SK-N-SH (cell line): ENCODE data around the gene ERC2.

Experiments used
- EZH2phosphoT487 ChIP-seq: fragments of 200-600 bp; sonication (generic); IDR thresholded peaks from 2 replicates; pipeline ENCODE4 v1.6.1; 2017; ENCODE audit warnings: low read depth, mixed run types, mild to moderate bottlenecking, antibody characterized with exemption, moderate library complexity, borderline replicate concordance
- FOXM1 ChIP-seq: IDR thresholded peaks from 2 replicates; pipeline ENCODE4 v1.4.0; 2012; ENCODE audit warnings: low read depth, mild to moderate bottlenecking
- GATA2 ChIP-seq: sonication (generic); formaldehyde crosslinking; IDR thresholded peaks from 2 replicates; pipeline ENCODE4 v1.5.0; 2020; ENCODE audit warnings: mild to moderate bottlenecking, missing genetic modification reagents
- JUND ChIP-seq: IDR thresholded peaks from 2 replicates; pipeline ENCODE4 v1.4.0; 2012

- TF ChIP-seq JUND (no peak), GATA2 (no peak), EZH2phosphoT487 (no peak), FOXM1 (no peak)
Observed at GRCh38 chr3:56297281-56297840, 170.9 kb downstream of the ERC2 start.
